H9 (cell line): ENCODE results near the gene NEK7. TPM values are rescaled to one million over a fixed set of nuclear protein-coding genes. Genes with fewer than 3 reads are reported as not detected.

Experiments
- DNase-seq: peaks from one replicate; pipeline ENCODE4 v3.0.0-alpha.2; 2017
- H2AFZ ChIP-seq: one replicate; pipeline ENCODE4 v1.6.1; 2013; ENCODE audit warnings: mild to moderate bottlenecking, low read length, control low read depth, moderate library complexity
- H2AK5ac ChIP-seq: 2 replicates; pipeline ENCODE4 v1.6.1; 2013; ENCODE audit warnings: low read length, control low read depth, mixed read lengths; ENCODE audit not compliant: insufficient read length
- H2BK120ac ChIP-seq: one replicate; pipeline ENCODE4 v1.6.1; 2013; ENCODE audit warnings: low read depth, mild to moderate bottlenecking, low read length, control low read depth, inconsistent platforms; ENCODE audit not compliant: poor library complexity, severe bottlenecking
- H2BK12ac ChIP-seq: 2 replicates; pipeline ENCODE4 v1.6.1; 2013; ENCODE audit warnings: low read length, control low read depth, mixed read lengths, low read depth; ENCODE audit not compliant: insufficient read length
- H2BK15ac ChIP-seq: 2 replicates; pipeline ENCODE4 v1.6.1; 2013; ENCODE audit warnings: low read depth, low read length, control low read depth
- H2BK20ac ChIP-seq: one replicate; pipeline ENCODE4 v1.6.1; 2013; ENCODE audit warnings: low read depth, mild to moderate bottlenecking, low read length, control low read depth, inconsistent platforms; ENCODE audit not compliant: poor library complexity, severe bottlenecking
- H2BK5ac ChIP-seq: 2 replicates; pipeline ENCODE4 v1.6.1; 2013; ENCODE audit warnings: low read length, control low read depth, mixed read lengths; ENCODE audit not compliant: insufficient read length
- H3K14ac ChIP-seq: 2 replicates; pipeline ENCODE4 v1.6.1; 2013; ENCODE audit warnings: low read length, control low read depth; ENCODE audit not compliant: insufficient read depth
- H3K18ac ChIP-seq: 2 replicates; pipeline ENCODE4 v1.6.1; 2013; ENCODE audit warnings: low read depth, mild to moderate bottlenecking, mixed read lengths, low read length, control low read depth; ENCODE audit not compliant: insufficient read length
- H3K23ac ChIP-seq: 2 replicates; pipeline ENCODE4 v1.6.1; 2013; ENCODE audit warnings: low read length, control low read depth, mixed read lengths, low read depth; ENCODE audit not compliant: insufficient read length
- H3K23me2 ChIP-seq: 2 replicates; pipeline ENCODE4 v1.6.1; 2013; ENCODE audit warnings: low read depth, mild to moderate bottlenecking, mixed read lengths, low read length, control low read depth; ENCODE audit not compliant: insufficient read length, poor library complexity, severe bottlenecking
- H3K27ac ChIP-seq: 2 replicates; pipeline ENCODE4 v1.5.1; 2013; ENCODE audit warnings: low read length, control low read depth, mixed read lengths, low read depth; ENCODE audit not compliant: insufficient read length
- H3K27me3 ChIP-seq: 2 replicates; pipeline ENCODE4 v1.6.1; 2013; ENCODE audit warnings: low read length, control low read depth, inconsistent platforms; ENCODE audit not compliant: insufficient read depth
- H3K4ac ChIP-seq: 2 replicates; pipeline ENCODE4 v1.6.1; 2013; ENCODE audit warnings: low read depth, mild to moderate bottlenecking, control low read depth, inconsistent platforms, low read length, moderate library complexity
- H3K4me1 ChIP-seq: 2 replicates; pipeline ENCODE4 v1.6.1; 2013; ENCODE audit warnings: low read length, control low read depth, inconsistent platforms; ENCODE audit not compliant: insufficient read depth
- H3K4me2 ChIP-seq: 2 replicates; pipeline ENCODE4 v1.6.1; 2013; ENCODE audit warnings: low read length, control low read depth, mixed read lengths; ENCODE audit not compliant: insufficient read length, insufficient read depth
- H3K56ac ChIP-seq: 2 replicates; pipeline ENCODE4 v1.6.1; 2013; ENCODE audit warnings: low read depth, mild to moderate bottlenecking, mixed read lengths, low read length, control low read depth; ENCODE audit not compliant: insufficient read length
- H3K79me1 ChIP-seq: 2 replicates; pipeline ENCODE4 v1.6.1; 2013; ENCODE audit warnings: low read depth, mild to moderate bottlenecking, moderate library complexity, low read length, control low read depth, inconsistent platforms; ENCODE audit not compliant: insufficient read depth, poor library complexity, severe bottlenecking
- H3K79me2 ChIP-seq: 2 replicates; pipeline ENCODE4 v1.6.1; 2013; ENCODE audit warnings: low read length, control low read depth, inconsistent platforms; ENCODE audit not compliant: insufficient read depth
- H3K9ac ChIP-seq: 2 replicates; pipeline ENCODE4 v1.6.1; 2013; ENCODE audit warnings: low read length, control low read depth, mixed read lengths; ENCODE audit not compliant: insufficient read length; ENCODE audit errors: extremely low read depth
- H3K9me3 ChIP-seq: one replicate; pipeline ENCODE4 v1.6.1; 2013; ENCODE audit warnings: low read depth, low read length, inconsistent platforms; ENCODE audit not compliant: control insufficient read depth
- H3T11ph ChIP-seq: one replicate; pipeline ENCODE4 v1.6.1; 2013; ENCODE audit warnings: mild to moderate bottlenecking, low read length, control low read depth, inconsistent platforms
- H4K20me1 ChIP-seq: one replicate; pipeline ENCODE4 v1.6.1; 2013; ENCODE audit not compliant: control insufficient read depth, insufficient read length, insufficient read depth
- H4K5ac ChIP-seq: 2 replicates; pipeline ENCODE4 v1.6.1; 2013; ENCODE audit warnings: low read depth, mild to moderate bottlenecking, mixed read lengths, low read length, control low read depth; ENCODE audit not compliant: insufficient read length
- H4K8ac ChIP-seq: replicated peaks from 2 replicates; pipeline ENCODE4 v1.6.1; 2013; ENCODE audit warnings: low read length, control low read depth, mixed read lengths, low read depth; ENCODE audit not compliant: insufficient read length
- H4K91ac ChIP-seq: 2 replicates; pipeline ENCODE4 v1.6.1; 2013; ENCODE audit warnings: low read depth, mild to moderate bottlenecking, moderate library complexity, mixed read lengths, low read length, control low read depth; ENCODE audit not compliant: insufficient read length
- H3K27ac Mint-ChIP-seq, 3 experiments: 2 replicates in 2 of 3; 3 replicates in 1 of 3; pipeline ENCODE4 v1.8.0; 2020 to 2021; ENCODE audit warnings: mixed read lengths in 3 of 3, mild to moderate bottlenecking in 1 of 3, moderate library complexity in 1 of 3
- H3K27me3 Mint-ChIP-seq: 2 replicates; pipeline ENCODE4 v1.8.0; 2021; ENCODE audit warnings: low read depth, mild to moderate bottlenecking, moderate library complexity, mixed read lengths
- H3K36me3 Mint-ChIP-seq, 3 experiments: 2 replicates in 2 of 3; 3 replicates in 1 of 3; pipeline ENCODE4 v1.8.0; 2020 to 2021; ENCODE audit warnings: low read depth in 3 of 3, mixed read lengths in 3 of 3; ENCODE audit not compliant: insufficient read depth in 1 of 3
- H3K4me1 Mint-ChIP-seq, 2 experiments: 2 replicates each; pipeline ENCODE4 v1.8.0; 2020; ENCODE audit warnings: mixed read lengths in 2 of 2
- H3K4me3 Mint-ChIP-seq, 2 experiments: 2 replicates in 1 of 2; 3 replicates in 1 of 2; pipeline ENCODE4 v1.8.0; 2020 to 2021; ENCODE audit warnings: mild to moderate bottlenecking in 2 of 2, mixed read lengths in 2 of 2, moderate library complexity in 1 of 2
- H3K9me3 Mint-ChIP-seq, 2 experiments: 2 replicates in 1 of 2; 3 replicates in 1 of 2; pipeline ENCODE4 v1.8.0; 2020; ENCODE audit warnings: mild to moderate bottlenecking in 2 of 2, mixed read lengths in 2 of 2, moderate library complexity in 1 of 2
- WGBS: extraction: QIAGEN DNeasy Blood & Tissue Kit; methylation state at CpG from one replicate; pipeline ENCODE4 v1.1.7; 2013; ENCODE audit warnings: missing lambda C conversion rate, low lambda C conversion rate, mixed read lengths; ENCODE audit not compliant: insufficient read length; ENCODE audit errors: extremely low coverage; 5-methylcytosine and 5-hydroxymethylcytosine counted together
- total RNA-seq: library from RNA; stranded (reverse); gene quantifications from 2 replicates; pipeline ENCODE4 v1.2.1, GENCODE V29; 2021
- TF ChIP-seq, protein P1 (sequence below): fragments of 200-600 bp; sonication (generic); conservative IDR thresholded peaks from 3 replicates; pipeline ENCODE4 v1.8.0; 2021; ENCODE audit warnings: antibody characterized with exemption, mild to moderate bottlenecking

The NEK7 gene
- total RNA-seq, 1 experiment from 2014 or later: 9.6 TPM

DNA sequence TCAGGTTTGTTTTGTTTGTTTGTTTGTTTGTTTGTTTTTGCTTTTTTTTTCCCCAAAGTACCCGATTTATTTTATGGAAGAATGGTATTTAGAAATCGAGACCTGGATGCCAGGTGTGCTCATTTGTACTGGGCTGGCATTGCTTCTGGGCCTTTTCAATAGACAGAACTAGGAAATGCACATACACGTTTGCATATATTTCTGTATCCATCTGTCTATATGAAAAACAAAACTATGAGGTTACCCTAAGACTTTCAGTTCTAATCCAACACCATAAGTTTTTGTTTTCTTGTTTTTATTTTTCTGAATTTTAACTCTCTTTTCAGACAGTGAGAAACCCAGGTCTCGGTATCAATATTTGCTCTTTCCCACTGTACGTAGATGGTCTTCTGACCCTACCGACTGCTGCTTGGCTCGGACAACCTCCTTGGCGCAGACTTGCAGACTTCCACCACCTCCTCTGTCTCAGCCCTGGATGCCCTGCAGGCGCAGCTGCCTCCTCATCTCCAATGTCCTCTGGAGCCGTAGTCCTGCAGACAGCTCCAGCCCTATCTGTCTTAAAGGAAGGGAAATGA is 171.7 kb downstream of the NEK7 start:
- H3K79me2 ChIP-seq: no peaks in the 10 kb centered on the region
- no peak overlapping the region for H2AFZ ChIP-seq
- no CpG with 5 or more reads among the region's 10 CpGs for WGBS
- H3K36me3 Mint-ChIP-seq: no peaks in the 10 kb centered on the region
- no peak overlapping the region for H4K5ac ChIP-seq
- H3K23ac ChIP-seq: no peak overlapping the region
- no peak overlapping the region for H4K8ac ChIP-seq
- H2BK5ac ChIP-seq: no peak overlapping the region
- no peak overlapping the region for H3K4me2 ChIP-seq
- peaks cover 0 to 3% of the 10 kb centered on the region in 2 experiments; a peak in 3 of 4 replicates for H3K4me1 Mint-ChIP-seq
- no peaks in the 10 kb centered on the region for H4K20me1 ChIP-seq
- H3K18ac ChIP-seq: no peak overlapping the region
- H3K27me3 ChIP-seq: no peaks in the 10 kb centered on the region
- peak overlapping the region in 1 of 3 experiments; percentile 84; a peak in 1 of 7 replicates for H3K27ac Mint-ChIP-seq
- H2BK120ac ChIP-seq: no peak overlapping the region
- H3T11ph ChIP-seq: no peak overlapping the region
- H2BK20ac ChIP-seq: no peak overlapping the region
- H3K9me3 Mint-ChIP-seq: no peaks in the 10 kb centered on the region
- TF ChIP-seq, protein P1, sequence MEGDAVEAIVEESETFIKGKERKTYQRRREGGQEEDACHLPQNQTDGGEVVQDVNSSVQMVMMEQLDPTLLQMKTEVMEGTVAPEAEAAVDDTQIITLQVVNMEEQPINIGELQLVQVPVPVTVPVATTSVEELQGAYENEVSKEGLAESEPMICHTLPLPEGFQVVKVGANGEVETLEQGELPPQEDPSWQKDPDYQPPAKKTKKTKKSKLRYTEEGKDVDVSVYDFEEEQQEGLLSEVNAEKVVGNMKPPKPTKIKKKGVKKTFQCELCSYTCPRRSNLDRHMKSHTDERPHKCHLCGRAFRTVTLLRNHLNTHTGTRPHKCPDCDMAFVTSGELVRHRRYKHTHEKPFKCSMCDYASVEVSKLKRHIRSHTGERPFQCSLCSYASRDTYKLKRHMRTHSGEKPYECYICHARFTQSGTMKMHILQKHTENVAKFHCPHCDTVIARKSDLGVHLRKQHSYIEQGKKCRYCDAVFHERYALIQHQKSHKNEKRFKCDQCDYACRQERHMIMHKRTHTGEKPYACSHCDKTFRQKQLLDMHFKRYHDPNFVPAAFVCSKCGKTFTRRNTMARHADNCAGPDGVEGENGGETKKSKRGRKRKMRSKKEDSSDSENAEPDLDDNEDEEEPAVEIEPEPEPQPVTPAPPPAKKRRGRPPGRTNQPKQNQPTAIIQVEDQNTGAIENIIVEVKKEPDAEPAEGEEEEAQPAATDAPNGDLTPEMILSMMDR: no peak
- no peak overlapping the region for H3K27ac ChIP-seq
- H2BK15ac ChIP-seq: no peak overlapping the region
- no peak overlapping the region for H3K56ac ChIP-seq
- no peaks in the 10 kb centered on the region for H3K27me3 Mint-ChIP-seq
- H3K9me3 ChIP-seq: no peaks in the 10 kb centered on the region
- no peak overlapping the region for H3K9ac ChIP-seq
- H3K4ac ChIP-seq: no peak overlapping the region
- H4K91ac ChIP-seq: no peak overlapping the region
- no peak overlapping the region for H2BK12ac ChIP-seq
- DNase-seq: no peak
- no peak overlapping the region for H3K4me3 Mint-ChIP-seq
- H3K14ac ChIP-seq: no peak overlapping the region
- H3K23me2 ChIP-seq: no peaks in the 10 kb centered on the region
- H2AK5ac ChIP-seq: no peak overlapping the region
- H3K4me1 ChIP-seq: no peaks in the 10 kb centered on the region
- no peaks in the 10 kb centered on the region for H3K79me1 ChIP-seq
